Measurements from ENCODE around the gene APC2. TPM values are rescaled to one million over a fixed set of nuclear protein-coding genes. Genes with fewer than 3 reads are reported as not detected.
A peak's percentile ranks its signal among the peaks of the same experiment; 100 is the strongest.

Gene APC2, protein sequence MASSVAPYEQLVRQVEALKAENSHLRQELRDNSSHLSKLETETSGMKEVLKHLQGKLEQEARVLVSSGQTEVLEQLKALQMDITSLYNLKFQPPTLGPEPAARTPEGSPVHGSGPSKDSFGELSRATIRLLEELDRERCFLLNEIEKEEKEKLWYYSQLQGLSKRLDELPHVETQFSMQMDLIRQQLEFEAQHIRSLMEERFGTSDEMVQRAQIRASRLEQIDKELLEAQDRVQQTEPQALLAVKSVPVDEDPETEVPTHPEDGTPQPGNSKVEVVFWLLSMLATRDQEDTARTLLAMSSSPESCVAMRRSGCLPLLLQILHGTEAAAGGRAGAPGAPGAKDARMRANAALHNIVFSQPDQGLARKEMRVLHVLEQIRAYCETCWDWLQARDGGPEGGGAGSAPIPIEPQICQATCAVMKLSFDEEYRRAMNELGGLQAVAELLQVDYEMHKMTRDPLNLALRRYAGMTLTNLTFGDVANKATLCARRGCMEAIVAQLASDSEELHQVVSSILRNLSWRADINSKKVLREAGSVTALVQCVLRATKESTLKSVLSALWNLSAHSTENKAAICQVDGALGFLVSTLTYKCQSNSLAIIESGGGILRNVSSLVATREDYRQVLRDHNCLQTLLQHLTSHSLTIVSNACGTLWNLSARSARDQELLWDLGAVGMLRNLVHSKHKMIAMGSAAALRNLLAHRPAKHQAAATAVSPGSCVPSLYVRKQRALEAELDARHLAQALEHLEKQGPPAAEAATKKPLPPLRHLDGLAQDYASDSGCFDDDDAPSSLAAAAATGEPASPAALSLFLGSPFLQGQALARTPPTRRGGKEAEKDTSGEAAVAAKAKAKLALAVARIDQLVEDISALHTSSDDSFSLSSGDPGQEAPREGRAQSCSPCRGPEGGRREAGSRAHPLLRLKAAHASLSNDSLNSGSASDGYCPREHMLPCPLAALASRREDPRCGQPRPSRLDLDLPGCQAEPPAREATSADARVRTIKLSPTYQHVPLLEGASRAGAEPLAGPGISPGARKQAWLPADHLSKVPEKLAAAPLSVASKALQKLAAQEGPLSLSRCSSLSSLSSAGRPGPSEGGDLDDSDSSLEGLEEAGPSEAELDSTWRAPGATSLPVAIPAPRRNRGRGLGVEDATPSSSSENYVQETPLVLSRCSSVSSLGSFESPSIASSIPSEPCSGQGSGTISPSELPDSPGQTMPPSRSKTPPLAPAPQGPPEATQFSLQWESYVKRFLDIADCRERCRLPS (N-terminal part only)
- total RNA-seq, result under 1 TPM in 1 of 4 donors, not detected in 3; under 0.01 TPM

GRCh38 chr19:1449467-1450442 lies at the start of gene APC2:
TSS of gene APC2 (plus strand) at chr19:1450121. CDS start at chr19:1453002, 2,881 bp downstream.
- Histone ChIP-seq H3K27me3 (peaks cover 48 to 96% (median 59%) of the 10 kb centered on the region in 4 donors), H3K27ac (no peak within 1 kb of the TSS), H3K9me3 (no peaks in the 10 kb centered on the region), H3K4me3 (peak within 1 kb of the TSS in 1 of 4 donors; percentile 3), H3K4me1 (peaks cover 25 to 55% (median 29%) of the 10 kb centered on the region in 3 donors), H3K36me3 (no peaks in the 10 kb centered on the region)
- intact Hi-C loops (cut with DNase I), result loop anchor here (10.0 kb wide), 1 partner anchor 165 kb away; the partner anchor contains the start of gene EFNA2
- DNase-seq, result no peak
- TF ChIP-seq POLR2A (IDR thresholded peaks at IDR 0.05), result no peak
- TF ChIP-seq CTCF (IDR thresholded peaks at IDR 0.05), result no peak
- 0 to 13% methylated on average over 3 to 10 of the region's 74 CpGs for WGBS, 2 donors

GRCh38 chr19:1400281-1401137 lies 49.4 kb upstream of the APC2 start:
- no peaks in the 10 kb centered on the region for H3K9me3 ChIP-seq
- intact Hi-C loops (cut with DNase I), result loop anchor here (10.0 kb wide), 1 partner anchor 126 kb away; the partner anchor contains the start of gene FAM174C
- DNase-seq, result no peak
- no peaks in the 10 kb centered on the region for H3K36me3 ChIP-seq
- peak overlapping the region; percentile 46 to 83 (median 56) for H3K4me3 ChIP-seq
- TF ChIP-seq CTCF (IDR thresholded peaks at IDR 0.05), result no peak
- no peak for TF ChIP-seq POLR2A (IDR thresholded peaks at IDR 0.05)
- WGBS, 2 donors, result 28 to 56% methylated on average over 10 to 11 of the region's 36 CpGs
- H3K4me1 ChIP-seq, result peaks cover 36 to 65% (median 37%) of the 10 kb centered on the region in 3 donors
- H3K27ac ChIP-seq, result peak overlapping the region; percentile 28 to 61 (median 41)
- peaks cover 0 to 5% (median 0%) of the 10 kb centered on the region in 4 donors for H3K27me3 ChIP-seq

GRCh38 chr19:1401138-1401888 lies 48.6 kb upstream of the APC2 start, which contains the start of gene GAMT:
TSS of gene GAMT (minus strand) at chr19:1401542. CDS start at chr19:1401476, 66 bp downstream.
- Histone ChIP-seq H3K27me3 (peaks cover 0 to 5% (median 0%) of the 10 kb centered on the region in 4 donors), H3K27ac (peak within 1 kb of the TSS; percentile 32 to 61 (median 54)), H3K36me3 (no peaks in the 10 kb centered on the region), H3K9me3 (no peaks in the 10 kb centered on the region), H3K4me3 (peak within 1 kb of the TSS; percentile 46 to 83 (median 56)), H3K4me1 (peaks cover 31 to 63% (median 31%) of the 10 kb centered on the region in 3 donors)
- TF ChIP-seq POLR2A (IDR thresholded peaks at IDR 0.05) (no peak), CTCF (IDR thresholded peaks at IDR 0.05) (peak; percentile 20 to 56 (median 36))
- DNase-seq, result no peak
- WGBS, 2 donors, result 0 to 6% methylated on average over 5 to 7 of the region's 87 CpGs
- intact Hi-C loops (cut with DNase I), result loop anchor here (10.0 kb wide), 1 partner anchor 127 kb away; the partner anchor contains the start of gene FAM174C
